Natural killer cell (primary cell): ENCODE measurements around the gene ROBO2. TPM values are rescaled to one million over a fixed set of nuclear protein-coding genes. Genes with fewer than 3 reads are reported as not detected.

Experiments
- ATAC-seq, 3 donors: fragments of 150-1000 bp in 2 of 3; fragments of 200-7000 bp in 1 of 3; cut with Tn5 transposase; 1 replicate in 1 of 3; 2 replicates in 2 of 3; pipeline ENCODE4 v1.10.0; 2021; ENCODE audit warnings: mild to moderate bottlenecking in 2 of 3, moderate library complexity in 2 of 3
- DNase-seq, 2 donors: peaks; one replicate each; pipeline versions ENCODE4 v3.0.0 to v3.0.0-alpha.2; 2013 to 2021; ENCODE audit warnings: mixed read lengths in 1 of 2
- H3K27ac ChIP-seq: one replicate; pipeline ENCODE4 v1.5.1; 2013; ENCODE audit warnings: mild to moderate bottlenecking, low read length
- H3K27me3 ChIP-seq: one replicate; pipeline ENCODE4 v1.6.1; 2013; ENCODE audit warnings: low read length; ENCODE audit not compliant: control insufficient read depth, insufficient read depth
- H3K36me3 ChIP-seq: one replicate; pipeline ENCODE4 v1.6.1; 2013; ENCODE audit warnings: low read length; ENCODE audit not compliant: control insufficient read depth, insufficient read depth
- H3K4me1 ChIP-seq: one replicate; pipeline ENCODE4 v1.6.1; 2013; ENCODE audit warnings: low read length; ENCODE audit not compliant: control insufficient read depth, insufficient read depth
- H3K4me3 ChIP-seq: one replicate; pipeline ENCODE4 v1.5.1; 2013; ENCODE audit warnings: low read length
- H3K9me3 ChIP-seq: one replicate; pipeline ENCODE4 v1.6.1; 2013; ENCODE audit warnings: low read length; ENCODE audit not compliant: control insufficient read depth, insufficient read depth
- H3K27ac Mint-ChIP-seq, 2 donors: one replicate each; pipeline ENCODE4 v1.8.0; 2022; ENCODE audit warnings: mild to moderate bottlenecking in 2 of 2, mixed read lengths in 2 of 2, moderate library complexity in 1 of 2
- H3K27me3 Mint-ChIP-seq, 2 donors: one replicate each; pipeline ENCODE4 v1.8.0; 2022; ENCODE audit warnings: low read depth in 2 of 2, mixed read lengths in 2 of 2
- H3K36me3 Mint-ChIP-seq: one replicate; pipeline ENCODE4 v1.8.0; 2022; ENCODE audit warnings: mixed read lengths
- H3K4me1 Mint-ChIP-seq, 2 donors: one replicate each; pipeline ENCODE4 v1.8.0; 2022; ENCODE audit warnings: mixed read lengths in 2 of 2
- H3K4me3 Mint-ChIP-seq: one replicate; pipeline ENCODE4 v1.8.0; 2022; ENCODE audit warnings: mild to moderate bottlenecking, moderate library complexity, mixed read lengths
- H3K9me3 Mint-ChIP-seq, 2 donors: one replicate each; pipeline ENCODE4 v1.8.0; 2022; ENCODE audit warnings: mixed read lengths in 2 of 2
- CTCF ChIP-seq: fragments of 200-600 bp; IDR thresholded peaks from one replicate; pipeline ENCODE4 v1.8.0; 2022; ENCODE audit warnings: antibody characterized with exemption
- WGBS: methylation state at CpG from one replicate; pipeline ENCODE4 v1.1.7; 2013; ENCODE audit warnings: missing lambda C conversion rate; ENCODE audit not compliant: insufficient coverage; 5-methylcytosine and 5-hydroxymethylcytosine counted together
- intact Hi-C: fragments of 100-400 bp; cut with micrococcal nuclease; formaldehyde crosslinking; loops from one replicate; pipeline ENCODE4 v1.14.2; 2022
- total RNA-seq, 4 donors: library from RNA; stranded (reverse); fragments of 120-200 nt in 1 of 4; gene quantifications; one replicate each; pipeline versions ENCODE4 v1.2.3 to v1.2.4, GENCODE V29; 2013 to 2022

ROBO2 gene
- total RNA-seq, 3 donors from 2014 or later (not counting 1 experiment from before 2014, with no cell fraction given): not detected

- peaks cover 5% of the 10 kb centered on the region for H3K9me3 ChIP-seq
- no peaks in the 10 kb centered on the region for H3K27me3 Mint-ChIP-seq
- H3K27ac ChIP-seq: no peak overlapping the region
- DNase-seq (no peak), ATAC-seq (no peak)
- no peak overlapping the region for H3K27ac Mint-ChIP-seq
- H3K4me1 Mint-ChIP-seq: no peaks in the 10 kb centered on the region
- no peak overlapping the region for H3K4me3 Mint-ChIP-seq
- 91% methylated on average over 2 of the region's 2 CpGs for WGBS
- no peak overlapping the region for H3K4me3 ChIP-seq
- peaks cover under 1% of the 10 kb centered on the region for H3K36me3 Mint-ChIP-seq
- intact Hi-C loops: no loop called here
- H3K27me3 ChIP-seq: no peaks in the 10 kb centered on the region
- no peaks in the 10 kb centered on the region for H3K4me1 ChIP-seq
- TF ChIP-seq CTCF: no peak
- peaks cover 6 to 8% of the 10 kb centered on the region in 2 donors for H3K9me3 Mint-ChIP-seq
- no peaks in the 10 kb centered on the region for H3K36me3 ChIP-seq
Observed at GRCh38 chr3:77149382-77149781, 109.5 kb downstream of the ROBO2 start.

- Mint-ChIP-seq H3K9me3 (peaks cover 8 to 10% of the 10 kb centered on the region in 2 donors), H3K4me3 (no peak overlapping the region), H3K27me3 (no peaks in the 10 kb centered on the region), H3K4me1 (no peaks in the 10 kb centered on the region), H3K36me3 (no peaks in the 10 kb centered on the region), H3K27ac (no peak overlapping the region)
- Histone ChIP-seq H3K4me3 (no peak overlapping the region), H3K36me3 (no peaks in the 10 kb centered on the region), H3K4me1 (no peaks in the 10 kb centered on the region), H3K27ac (no peak overlapping the region), H3K9me3 (peaks cover 5% of the 10 kb centered on the region), H3K27me3 (no peaks in the 10 kb centered on the region)
- WGBS: 85% methylated on average over 6 of the region's 7 CpGs
- DNase-seq (no peak), ATAC-seq (no peak)
- intact Hi-C loops: no loop called here
- TF ChIP-seq CTCF: no peak
Observed at GRCh38 chr3:77150028-77150427, 110.1 kb downstream of the ROBO2 start.

GRCh38 chr3:77150759-77151158 lies 110.9 kb downstream of the ROBO2 start:
- H3K27me3 Mint-ChIP-seq: no peaks in the 10 kb centered on the region
- no peak for TF ChIP-seq CTCF
- H3K4me3 ChIP-seq: no peak overlapping the region

More at GRCh38 chr3:77150759-77151158, 110.9 kb downstream of the ROBO2 start:
- Histone ChIP-seq H3K27ac (no peak overlapping the region), H3K27me3 (no peaks in the 10 kb centered on the region), H3K36me3 (no peaks in the 10 kb centered on the region), H3K4me1 (no peaks in the 10 kb centered on the region), H3K9me3 (peaks cover 4% of the 10 kb centered on the region)
- no peak overlapping the region for H3K27ac Mint-ChIP-seq
- peaks cover 9 to 12% of the 10 kb centered on the region in 2 donors for H3K9me3 Mint-ChIP-seq
- no peak overlapping the region for H3K4me3 Mint-ChIP-seq
- no peaks in the 10 kb centered on the region for H3K36me3 Mint-ChIP-seq
- intact Hi-C loops: no loop called here
- no peaks in the 10 kb centered on the region for H3K4me1 Mint-ChIP-seq
- DNase-seq (no peak), ATAC-seq (no peak)
